Measurements from ENCODE around the gene CMKLR1. TPM values are rescaled to one million over a fixed set of nuclear protein-coding genes. Genes with fewer than 3 reads are reported as not detected.

CMKLR1 gene
- total RNA-seq, 1 donor from 2014 or later, result 0.12 TPM

DNA sequence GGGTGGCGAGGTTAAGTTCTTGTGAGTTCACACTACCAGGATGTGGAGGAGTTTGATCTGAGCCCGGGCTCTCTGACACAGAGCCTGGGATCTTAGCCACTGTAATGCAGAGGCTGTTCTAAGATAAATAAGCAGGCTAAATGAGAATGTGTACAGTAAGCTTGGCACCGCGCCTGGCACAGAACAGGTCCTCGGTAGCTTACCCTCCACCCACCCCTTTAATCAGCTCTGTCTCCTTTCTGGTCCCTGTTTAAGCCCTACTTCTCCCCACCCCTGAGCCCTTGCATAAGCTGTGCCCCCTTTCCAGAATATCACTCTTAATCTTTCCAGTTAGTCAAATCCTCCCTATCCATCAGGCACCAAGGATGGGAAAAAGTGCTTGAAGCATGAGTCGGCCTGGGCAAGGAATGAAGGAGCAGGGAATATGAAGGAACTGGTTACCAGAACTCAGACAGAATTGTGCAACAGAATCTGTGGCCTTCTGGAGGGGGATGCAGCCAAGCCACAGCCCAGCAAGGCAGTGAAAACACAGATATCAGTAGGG is 32.8 kb upstream of the CMKLR1 start:
- TF ChIP-seq, protein P1, sequence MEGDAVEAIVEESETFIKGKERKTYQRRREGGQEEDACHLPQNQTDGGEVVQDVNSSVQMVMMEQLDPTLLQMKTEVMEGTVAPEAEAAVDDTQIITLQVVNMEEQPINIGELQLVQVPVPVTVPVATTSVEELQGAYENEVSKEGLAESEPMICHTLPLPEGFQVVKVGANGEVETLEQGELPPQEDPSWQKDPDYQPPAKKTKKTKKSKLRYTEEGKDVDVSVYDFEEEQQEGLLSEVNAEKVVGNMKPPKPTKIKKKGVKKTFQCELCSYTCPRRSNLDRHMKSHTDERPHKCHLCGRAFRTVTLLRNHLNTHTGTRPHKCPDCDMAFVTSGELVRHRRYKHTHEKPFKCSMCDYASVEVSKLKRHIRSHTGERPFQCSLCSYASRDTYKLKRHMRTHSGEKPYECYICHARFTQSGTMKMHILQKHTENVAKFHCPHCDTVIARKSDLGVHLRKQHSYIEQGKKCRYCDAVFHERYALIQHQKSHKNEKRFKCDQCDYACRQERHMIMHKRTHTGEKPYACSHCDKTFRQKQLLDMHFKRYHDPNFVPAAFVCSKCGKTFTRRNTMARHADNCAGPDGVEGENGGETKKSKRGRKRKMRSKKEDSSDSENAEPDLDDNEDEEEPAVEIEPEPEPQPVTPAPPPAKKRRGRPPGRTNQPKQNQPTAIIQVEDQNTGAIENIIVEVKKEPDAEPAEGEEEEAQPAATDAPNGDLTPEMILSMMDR (conservative IDR thresholded peaks at IDR 0.05; ENCODE audit: low read depth, low read length), result no peak
- no peak overlapping the region for H3K4me3 ChIP-seq (ENCODE audit: low read depth, low read length)
- DNase-seq (ENCODE audit: low read depth), result no peak

DNA sequence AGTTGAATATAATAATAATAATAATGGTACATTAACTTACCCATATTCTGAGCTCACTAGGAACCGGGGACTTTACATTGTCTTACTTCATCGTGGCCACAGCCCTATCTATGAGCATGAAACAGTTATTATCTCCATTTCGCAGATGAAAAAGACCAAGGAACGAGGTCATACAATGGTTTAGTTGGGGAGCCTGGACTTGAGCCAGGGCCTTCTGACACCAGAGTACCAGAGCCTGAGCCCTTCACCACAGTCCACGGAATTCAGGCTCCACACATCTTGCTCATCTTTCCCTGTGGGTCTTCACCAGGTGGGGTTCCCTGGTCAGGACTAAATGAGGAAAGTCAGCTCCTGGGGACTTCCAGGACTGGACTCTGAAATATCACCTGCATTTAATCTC is 31.3 kb upstream of the CMKLR1 start:
- H3K4me3 ChIP-seq (ENCODE audit: low read depth, low read length), result no peak overlapping the region
- no peak for DNase-seq (ENCODE audit: low read depth)
- TF ChIP-seq, protein P1 (conservative IDR thresholded peaks at IDR 0.05; ENCODE audit: low read depth, low read length), result no peak

DNA sequence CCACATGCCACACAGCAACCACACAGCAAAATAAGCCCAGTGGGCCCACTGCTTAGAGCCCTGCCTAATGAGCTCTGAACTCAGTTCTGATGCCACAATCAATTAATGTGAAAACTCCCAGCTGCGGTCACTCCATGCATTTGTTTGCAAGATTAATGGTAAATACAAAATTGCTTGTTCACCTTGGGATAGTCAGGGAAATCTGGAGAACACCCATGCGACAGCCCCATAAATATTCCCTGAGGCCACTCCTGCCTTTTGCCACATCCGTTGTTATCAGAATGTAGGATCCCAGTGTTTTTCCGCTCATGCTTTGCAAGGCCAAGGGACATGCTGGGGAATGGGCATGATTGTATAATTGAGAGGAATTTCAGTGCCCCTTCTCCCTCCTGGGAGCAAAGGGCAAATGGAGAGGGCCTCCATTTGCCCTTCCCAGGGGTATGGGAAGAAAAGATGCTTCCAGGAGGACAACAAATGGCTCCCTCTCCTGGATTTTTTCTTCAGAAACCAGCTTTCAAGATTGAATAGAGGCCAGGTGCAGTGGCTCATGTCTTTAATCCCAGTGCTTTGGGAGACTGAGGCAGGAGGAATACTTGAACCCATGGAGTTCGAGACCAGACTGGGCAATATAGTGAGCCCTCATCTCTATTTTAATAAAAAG is 30.8 kb upstream of the CMKLR1 start:
- TF ChIP-seq, protein P1 (conservative IDR thresholded peaks at IDR 0.05; ENCODE audit: low read depth, low read length), result no peak
- no peak overlapping the region for H3K4me3 ChIP-seq (ENCODE audit: low read depth, low read length)
- no peak for DNase-seq (ENCODE audit: low read depth)

DNA sequence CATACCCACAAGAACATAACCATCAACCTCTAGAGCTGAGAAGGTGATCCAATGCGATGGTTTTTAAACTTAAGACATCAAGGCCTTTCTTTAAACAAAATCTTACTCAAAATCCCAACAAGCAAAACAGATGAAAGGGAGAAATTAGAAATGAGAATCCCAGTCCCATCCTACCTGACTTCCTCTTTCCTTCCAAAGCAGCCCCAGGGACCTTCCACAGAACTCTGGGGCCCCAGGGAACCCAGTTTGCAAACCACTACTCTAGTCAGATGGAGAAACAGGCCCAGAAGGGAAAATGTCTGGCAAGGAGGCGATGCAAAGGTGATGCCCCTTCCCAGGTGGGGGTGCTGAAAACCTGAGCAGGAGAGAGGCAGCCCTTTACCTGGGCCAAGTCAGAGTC is 29.0 kb upstream of the CMKLR1 start:
- H3K4me3 ChIP-seq (ENCODE audit: low read depth, low read length), result no peak overlapping the region
- DNase-seq (ENCODE audit: low read depth), result no peak
- TF ChIP-seq, protein P1 (conservative IDR thresholded peaks at IDR 0.05; ENCODE audit: low read depth, low read length), result no peak

DNA sequence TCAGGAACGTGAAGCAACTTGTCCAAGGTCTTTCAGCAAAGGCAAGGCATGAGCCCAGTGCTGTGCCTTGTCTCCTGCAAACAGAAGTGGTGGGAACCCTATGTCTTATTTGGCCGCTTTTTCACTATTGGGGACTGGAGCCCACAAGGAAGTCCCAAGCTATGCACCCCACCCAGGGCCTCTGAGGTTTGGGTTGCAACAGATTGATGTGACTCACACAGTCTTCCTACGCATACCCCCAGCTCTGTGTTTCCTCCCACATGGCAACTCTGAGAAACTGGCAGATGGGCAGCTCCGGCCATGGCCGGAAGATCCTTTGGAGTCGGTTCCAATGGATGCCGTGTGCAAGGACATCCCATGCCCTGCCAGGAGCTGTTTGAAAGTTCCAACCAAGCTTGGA is 28.3 kb upstream of the CMKLR1 start:
- TF ChIP-seq, protein P1 (conservative IDR thresholded peaks at IDR 0.05; ENCODE audit: low read depth, low read length), result no peak
- DNase-seq (ENCODE audit: low read depth), result no peak
- H3K4me3 ChIP-seq (ENCODE audit: low read depth, low read length), result no peak overlapping the region

DNA sequence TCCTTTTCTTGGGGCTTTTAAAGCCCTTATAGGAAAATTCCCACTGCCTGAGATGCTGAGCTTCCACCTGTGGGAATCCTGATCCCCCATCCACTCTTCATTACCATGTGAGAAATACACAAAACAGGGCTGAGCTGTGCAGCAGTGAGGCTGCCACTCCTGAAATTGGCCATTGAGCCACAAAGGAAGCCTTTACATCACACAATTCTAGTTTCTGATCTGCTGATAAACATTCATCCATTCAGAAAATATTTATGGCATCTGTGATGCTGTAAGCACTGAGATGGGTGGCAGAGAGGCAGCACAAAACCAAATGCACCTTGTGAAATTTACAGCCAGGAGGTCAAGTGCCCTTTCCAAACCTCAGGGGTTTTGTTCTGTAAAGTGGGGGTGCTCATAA is 26.2 kb upstream of the CMKLR1 start:
- H3K4me3 ChIP-seq (ENCODE audit: low read depth, low read length), result no peak overlapping the region
- no peak for DNase-seq (ENCODE audit: low read depth)

More for the DNA sequence above, 26.2 kb upstream of the CMKLR1 start:
- TF ChIP-seq, protein P1 (conservative IDR thresholded peaks at IDR 0.05; ENCODE audit: low read depth, low read length), result no peak

All from epithelial cell of proximal tubule (primary cell).